B cell (primary cell): ENCODE measurements around the gene TMPRSS7. TPM values are rescaled to one million over a fixed set of nuclear protein-coding genes. Genes with fewer than 3 reads are reported as not detected.

Experiments
- ATAC-seq: fragments of 200-7000 bp; cut with Tn5 transposase; one replicate; pipeline ENCODE4 v1.10.0; 2021; ENCODE audit warnings: low read depth, mild to moderate bottlenecking, moderate number of reproducible peaks, moderate library complexity
- CTCF ChIA-PET: fragments of 350-600 bp; sonication (Branson Sonifier 250); formaldehyde crosslinking; loops from one replicate; lab custom pipeline; 2021; ENCODE audit warnings: antibody characterized with exemption, inconsistent platforms; lab: Charles Lee
- POLR2A ChIA-PET: fragments of 350-600 bp; sonication (Branson Sonifier 250); formaldehyde crosslinking; loops from one replicate; lab custom pipeline; 2021; ENCODE audit warnings: antibody characterized with exemption; lab: Charles Lee
- DNase-seq: peaks from one replicate; pipeline ENCODE4 v3.0.0; 2013
- H2AFZ ChIP-seq: 2 replicates; pipeline ENCODE4 v1.6.1; 2012; ENCODE audit warnings: mild to moderate bottlenecking, low read depth, low read length; ENCODE audit not compliant: insufficient read depth, poor library complexity, severe bottlenecking
- H3K27ac ChIP-seq, 2 donors: 1 replicate in 1 of 2; 2 replicates in 1 of 2; pipeline ENCODE4 v1.5.1; 2012 to 2013; ENCODE audit warnings: low read length in 2 of 2, mild to moderate bottlenecking in 2 of 2, moderate library complexity in 1 of 2
- H3K27me3 ChIP-seq, 4 experiments: fragments of 200-600 bp in 1 of 4; sonication (generic) in 1 of 4; replicated peaks in 1 of 4; 1 replicate in 2 of 4; 2 replicates in 2 of 4; pipeline versions ENCODE4 v1.6.1 to v1.7.0; 2013 to 2016; ENCODE audit warnings: low read length in 3 of 4, mild to moderate bottlenecking in 2 of 4, mixed read lengths in 1 of 4, moderate library complexity in 1 of 4; ENCODE audit not compliant: insufficient read depth in 4 of 4, control insufficient read depth in 3 of 4; ENCODE audit errors: control extremely low read depth in 1 of 4
- H3K36me3 ChIP-seq, 2 experiments: replicated peaks in 1 of 2; 1 replicate in 1 of 2; 2 replicates in 1 of 2; pipeline versions ENCODE4 v1.6.1 to v1.7.1; 2013; ENCODE audit warnings: low read length in 1 of 2; ENCODE audit not compliant: insufficient read depth in 2 of 2, control insufficient read depth in 1 of 2; ENCODE audit errors: control extremely low read depth in 1 of 2, extremely low read depth in 1 of 2
- H3K4me1 ChIP-seq, 2 donors: fragments of 200-600 bp in 1 of 2; sonication (generic) in 1 of 2; 1 replicate in 1 of 2; 2 replicates in 1 of 2; pipeline versions ENCODE4 v1.5.1 to v1.6.1; 2013 to 2017; ENCODE audit warnings: low read length in 2 of 2; ENCODE audit not compliant: control insufficient read depth in 2 of 2, insufficient read depth in 2 of 2
- H3K4me2 ChIP-seq: replicated peaks from 2 replicates; pipeline ENCODE3; 2012; ENCODE audit warnings: mild to moderate bottlenecking, low read depth, low read length; ENCODE audit not compliant: poor library complexity, severe bottlenecking
- H3K4me3 ChIP-seq, 5 experiments: fragments of 200-600 bp in 1 of 5; sonication (generic) in 1 of 5; 1 replicate in 3 of 5; 2 replicates in 2 of 5; pipeline versions ENCODE4 v1.5.1 to v1.7.0; 2011 to 2016; ENCODE audit warnings: low read length in 4 of 5, mild to moderate bottlenecking in 4 of 5, low read depth in 2 of 5, control low read depth in 1 of 5, moderate library complexity in 1 of 5; ENCODE audit not compliant: insufficient read depth in 1 of 5; ENCODE audit errors: control extremely low read depth in 1 of 5, extremely low read depth in 1 of 5
- H3K79me2 ChIP-seq: fragments of 200-600 bp; sonication (generic); one replicate; pipeline ENCODE4 v1.6.0; 2016; ENCODE audit warnings: low read length; ENCODE audit not compliant: control insufficient read depth, insufficient read depth
- H3K9ac ChIP-seq: fragments of 200-600 bp; sonication (generic); 2 replicates; pipeline ENCODE4 v1.6.1; 2017; ENCODE audit warnings: mild to moderate bottlenecking, low read length, moderate library complexity
- H3K9me3 ChIP-seq, 3 donors: one replicate each; pipeline versions ENCODE4 v1.6.1 to v1.7.1; 2013; ENCODE audit warnings: low read length in 2 of 3; ENCODE audit not compliant: control insufficient read depth in 2 of 3, insufficient read depth in 1 of 3; ENCODE audit errors: control extremely low read depth in 1 of 3
- H4K20me1 ChIP-seq: 2 replicates; pipeline ENCODE4 v1.6.0; 2012; ENCODE audit warnings: mild to moderate bottlenecking, low read length; ENCODE audit not compliant: insufficient read depth, control insufficient read depth, poor library complexity, severe bottlenecking
- H3K27ac Mint-ChIP-seq: one replicate; pipeline ENCODE4 v1.8.0; 2021; ENCODE audit warnings: mixed read lengths
- H3K27me3 Mint-ChIP-seq: one replicate; pipeline ENCODE4 v1.8.0; 2021; ENCODE audit warnings: mixed read lengths
- H3K4me1 Mint-ChIP-seq: one replicate; pipeline ENCODE4 v1.8.0; 2021; ENCODE audit warnings: mixed read lengths
- H3K4me3 Mint-ChIP-seq: one replicate; pipeline ENCODE4 v1.8.0; 2021; ENCODE audit warnings: mixed read lengths
- H3K9me3 Mint-ChIP-seq: one replicate; pipeline ENCODE4 v1.8.0; 2022; ENCODE audit warnings: mixed read lengths; ENCODE audit not compliant: insufficient read depth
- EZH2 ChIP-seq: IDR thresholded peaks from 2 replicates; pipeline ENCODE4 v1.6.1; 2012; ENCODE audit warnings: borderline replicate concordance, low read depth, mild to moderate bottlenecking, moderate library complexity, low read length; ENCODE audit not compliant: insufficient read depth, poor library complexity, severe bottlenecking
- WGBS: methylation state at CpG from one replicate; pipeline ENCODE4 v1.1.5; 2013; ENCODE audit warnings: missing lambda C conversion rate; ENCODE audit not compliant: insufficient coverage; 5-methylcytosine and 5-hydroxymethylcytosine counted together
- intact Hi-C: fragments of 100-400 bp; cut with micrococcal nuclease; formaldehyde crosslinking; loops from one replicate; pipeline ENCODE4 v1.10.0; 2022
- polyA plus RNA-seq: library from polyadenylated mRNA; depleted of rRNA; stranded (reverse); fragments of >200 nt; gene quantifications from 2 replicates; pipeline ENCODE4 v1.2.3, GENCODE V29; 2012
- total RNA-seq, 2 donors: library from RNA; stranded (reverse); fragments of 120-200 nt in 1 of 2; gene quantifications; 1 replicate in 1 of 2; 2 replicates in 1 of 2; pipeline versions ENCODE4 v1.2.3 to v1.2.4, GENCODE V29; 2013 to 2022
- TF ChIP-seq, protein P1 (sequence below): fragments of 200-600 bp; IDR thresholded peaks from one replicate; pipeline ENCODE4 v1.8.0; 2022; ENCODE audit warnings: antibody characterized with exemption, mild to moderate bottlenecking

The TMPRSS7 gene
- total and polyA plus RNA-seq, 2 donors (not counting 1 experiment from before 2014, with no cell fraction given) = not detected

DNA sequence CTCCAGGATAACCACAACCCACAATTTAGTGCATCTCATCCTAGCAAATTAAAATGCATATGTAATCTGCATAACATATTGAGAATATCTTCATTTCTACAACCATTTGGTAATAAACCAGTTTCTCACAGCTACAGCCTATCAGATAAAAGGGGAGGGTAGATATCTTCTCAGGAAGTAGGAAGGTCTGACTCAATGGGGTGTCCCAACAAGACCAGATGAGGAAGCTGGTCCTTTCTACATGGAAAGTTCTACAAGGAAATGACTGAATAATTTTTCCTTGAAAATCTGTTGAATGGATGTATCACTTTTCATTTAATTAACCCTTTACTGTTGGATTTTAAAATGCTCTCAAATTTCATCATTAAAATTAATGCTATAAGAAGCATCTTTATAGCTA lies 17.4 kb upstream of the TMPRSS7 start:
- no peak for ATAC-seq
- TF ChIP-seq, protein P1, sequence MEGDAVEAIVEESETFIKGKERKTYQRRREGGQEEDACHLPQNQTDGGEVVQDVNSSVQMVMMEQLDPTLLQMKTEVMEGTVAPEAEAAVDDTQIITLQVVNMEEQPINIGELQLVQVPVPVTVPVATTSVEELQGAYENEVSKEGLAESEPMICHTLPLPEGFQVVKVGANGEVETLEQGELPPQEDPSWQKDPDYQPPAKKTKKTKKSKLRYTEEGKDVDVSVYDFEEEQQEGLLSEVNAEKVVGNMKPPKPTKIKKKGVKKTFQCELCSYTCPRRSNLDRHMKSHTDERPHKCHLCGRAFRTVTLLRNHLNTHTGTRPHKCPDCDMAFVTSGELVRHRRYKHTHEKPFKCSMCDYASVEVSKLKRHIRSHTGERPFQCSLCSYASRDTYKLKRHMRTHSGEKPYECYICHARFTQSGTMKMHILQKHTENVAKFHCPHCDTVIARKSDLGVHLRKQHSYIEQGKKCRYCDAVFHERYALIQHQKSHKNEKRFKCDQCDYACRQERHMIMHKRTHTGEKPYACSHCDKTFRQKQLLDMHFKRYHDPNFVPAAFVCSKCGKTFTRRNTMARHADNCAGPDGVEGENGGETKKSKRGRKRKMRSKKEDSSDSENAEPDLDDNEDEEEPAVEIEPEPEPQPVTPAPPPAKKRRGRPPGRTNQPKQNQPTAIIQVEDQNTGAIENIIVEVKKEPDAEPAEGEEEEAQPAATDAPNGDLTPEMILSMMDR = no peak
- TF ChIP-seq EZH2 = no peak
- no peaks in the 10 kb centered on the region for H4K20me1 ChIP-seq
- no peaks in the 10 kb centered on the region for H3K9me3 Mint-ChIP-seq
- no peak for DNase-seq
- ChIA-PET CTCF (interaction anchor here (0.9 to 6.2 kb wide), 4 partner anchors 18 to 300 kb away, joined by 3 to 117 read pairs (median 4); partner anchors contain the start of gene TAGLN3), POLR2A (no interaction called here)
- no peaks in the 10 kb centered on the region for H3K36me3 ChIP-seq
- no peak overlapping the region for H3K9ac ChIP-seq
- H3K4me3 ChIP-seq = no peak overlapping the region
- intact Hi-C loops = no loop called here
- H3K4me3 Mint-ChIP-seq = no peak overlapping the region
- H3K27me3 Mint-ChIP-seq = no peaks in the 10 kb centered on the region
- peaks cover 9% of the 10 kb centered on the region for H3K4me1 Mint-ChIP-seq
- H2AFZ ChIP-seq = no peak overlapping the region
- H3K27ac ChIP-seq = no peak overlapping the region
- no peaks in the 10 kb centered on the region for H3K9me3 ChIP-seq
- H3K4me1 ChIP-seq = peaks cover 0 to 3% of the 10 kb centered on the region in 2 donors
- H3K27ac Mint-ChIP-seq = no peak overlapping the region
- H3K27me3 ChIP-seq = no peaks in the 10 kb centered on the region
- no peak overlapping the region for H3K4me2 ChIP-seq
- H3K79me2 ChIP-seq = no peaks in the 10 kb centered on the region

DNA sequence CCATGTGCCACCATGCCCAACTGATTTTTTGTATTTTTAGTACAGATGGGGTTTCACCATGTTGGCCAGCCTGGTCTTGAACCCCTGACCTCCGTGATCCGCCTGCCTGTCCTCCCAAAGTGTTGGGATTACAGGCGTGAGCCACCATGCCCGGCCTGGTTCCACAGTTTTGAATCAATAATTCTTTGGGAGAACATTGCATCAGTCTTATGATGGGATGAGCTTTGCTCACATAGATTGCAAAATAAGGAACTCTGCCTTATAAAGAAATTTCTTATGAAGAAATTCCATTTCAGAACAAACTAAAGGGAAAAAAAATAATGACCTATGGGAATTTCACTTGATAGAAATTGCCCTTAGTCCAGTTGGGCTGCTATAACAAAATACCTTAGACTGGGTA lies 15.8 kb upstream of the TMPRSS7 start:
- CTCF ChIA-PET = no interaction called here
- POLR2A ChIA-PET = no interaction called here
- H3K9me3 Mint-ChIP-seq = no peaks in the 10 kb centered on the region
- Histone ChIP-seq H3K4me1 (no peaks in the 10 kb centered on the region), H3K79me2 (no peaks in the 10 kb centered on the region), H4K20me1 (no peaks in the 10 kb centered on the region), H3K4me3 (no peak overlapping the region), H3K9ac (no peak overlapping the region), H3K27me3 (no peaks in the 10 kb centered on the region), H3K27ac (no peak overlapping the region), H3K9me3 (no peaks in the 10 kb centered on the region), H3K36me3 (no peaks in the 10 kb centered on the region), H3K4me2 (no peak overlapping the region), H2AFZ (no peak overlapping the region)
- H3K27ac Mint-ChIP-seq = no peak overlapping the region
- TF ChIP-seq, protein P1 = no peak
- TF ChIP-seq EZH2 = no peak
- H3K4me3 Mint-ChIP-seq = no peak overlapping the region
- 100% methylated on average over 2 of the region's 4 CpGs for WGBS
- ATAC-seq = no peak
- H3K27me3 Mint-ChIP-seq = peaks cover 3% of the 10 kb centered on the region
- DNase-seq = no peak
- H3K4me1 Mint-ChIP-seq = peaks cover 3% of the 10 kb centered on the region
- intact Hi-C loops = no loop called here
